ENCODE measurements around the gene CALD1. TPM values are rescaled to one million over a fixed set of nuclear protein-coding genes. Genes with fewer than 3 reads are reported as not detected.

The CALD1 gene
- total and polyA plus RNA-seq, 8 donors = 137 to 248 (median 224) TPM

GRCh38 chr7:134935701-134936100, 156.3 kb downstream of the CALD1 start:
- no peak overlapping the region for H3K27ac ChIP-seq
- intact Hi-C loops (cut with DNase I) = loop anchor here in 1 of 2 donors (10.0 kb wide), 1 partner anchor 151 kb away; no protein-coding TSS in a partner anchor
- ATAC-seq = peak; percentile 30

DNA sequence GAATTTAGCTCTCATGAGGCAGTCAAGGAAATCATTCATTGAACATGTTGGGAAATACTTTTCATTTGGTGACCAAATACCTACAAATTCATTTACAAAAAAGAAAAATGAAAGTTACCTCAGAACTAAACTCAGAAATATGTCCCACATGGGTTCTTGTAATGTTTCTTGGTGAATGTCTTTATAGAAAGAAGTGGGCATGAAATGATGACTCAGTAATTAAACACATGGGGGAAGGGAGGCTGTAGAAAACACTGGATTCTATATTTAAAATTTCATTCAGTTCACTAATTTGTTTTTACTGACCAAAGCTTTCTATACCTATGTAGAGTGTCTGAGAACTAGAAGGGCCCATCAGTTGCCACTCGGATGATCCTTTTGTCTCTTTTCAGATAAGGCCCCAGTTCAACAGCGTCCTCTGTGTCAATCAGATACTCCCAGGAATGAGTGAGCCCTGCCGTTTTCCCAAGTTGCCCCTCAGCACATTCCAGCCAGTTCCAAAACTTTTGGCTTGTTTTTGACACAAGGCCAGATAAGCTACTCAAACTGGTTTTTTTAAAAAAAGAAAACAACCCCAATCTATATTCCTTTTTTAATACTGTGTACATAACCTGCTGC, 157.6 kb downstream of the CALD1 start:
- TF ChIP-seq, protein P1, sequence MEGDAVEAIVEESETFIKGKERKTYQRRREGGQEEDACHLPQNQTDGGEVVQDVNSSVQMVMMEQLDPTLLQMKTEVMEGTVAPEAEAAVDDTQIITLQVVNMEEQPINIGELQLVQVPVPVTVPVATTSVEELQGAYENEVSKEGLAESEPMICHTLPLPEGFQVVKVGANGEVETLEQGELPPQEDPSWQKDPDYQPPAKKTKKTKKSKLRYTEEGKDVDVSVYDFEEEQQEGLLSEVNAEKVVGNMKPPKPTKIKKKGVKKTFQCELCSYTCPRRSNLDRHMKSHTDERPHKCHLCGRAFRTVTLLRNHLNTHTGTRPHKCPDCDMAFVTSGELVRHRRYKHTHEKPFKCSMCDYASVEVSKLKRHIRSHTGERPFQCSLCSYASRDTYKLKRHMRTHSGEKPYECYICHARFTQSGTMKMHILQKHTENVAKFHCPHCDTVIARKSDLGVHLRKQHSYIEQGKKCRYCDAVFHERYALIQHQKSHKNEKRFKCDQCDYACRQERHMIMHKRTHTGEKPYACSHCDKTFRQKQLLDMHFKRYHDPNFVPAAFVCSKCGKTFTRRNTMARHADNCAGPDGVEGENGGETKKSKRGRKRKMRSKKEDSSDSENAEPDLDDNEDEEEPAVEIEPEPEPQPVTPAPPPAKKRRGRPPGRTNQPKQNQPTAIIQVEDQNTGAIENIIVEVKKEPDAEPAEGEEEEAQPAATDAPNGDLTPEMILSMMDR (IDR thresholded peaks at IDR 0.05) = no peak
- peaks cover 0 to 3% of the 10 kb centered on the region in 2 donors for H3K36me3 ChIP-seq
- no peaks in the 10 kb centered on the region for H3K27me3 ChIP-seq
- no peak overlapping the region for H3K4me3 ChIP-seq
- no peak for DNase-seq
- no peaks in the 10 kb centered on the region for H3K9me3 ChIP-seq
- intact Hi-C loops (cut with DNase I) = loop anchor here in 1 of 2 donors (10.0 kb wide), 1 partner anchor 152 kb away; no protein-coding TSS in a partner anchor
- no peak overlapping the region for H3K27ac ChIP-seq
- no peak for ATAC-seq
- H3K4me1 ChIP-seq = peaks cover 0 to 4% of the 10 kb centered on the region in 2 donors

More at GRCh38 chr7:134935701-134936100, 156.3 kb downstream of the CALD1 start:
- Histone ChIP-seq H3K4me3 (no peak overlapping the region), H3K27me3 (no peaks in the 10 kb centered on the region), H3K4me1 (no peaks in the 10 kb centered on the region), H3K9me3 (no peaks in the 10 kb centered on the region), H3K36me3 (peaks cover 0 to 3% of the 10 kb centered on the region in 2 donors)
- TF ChIP-seq, protein P1 (IDR thresholded peaks at IDR 0.05) = no peak
- no peak for DNase-seq

GRCh38 chr7:134938141-134938540, 158.7 kb downstream of the CALD1 start:
- Histone ChIP-seq H3K27me3 (no peaks in the 10 kb centered on the region), H3K9me3 (no peaks in the 10 kb centered on the region), H3K36me3 (peaks cover 0 to 3% of the 10 kb centered on the region in 2 donors), H3K4me3 (no peak overlapping the region), H3K27ac (no peak overlapping the region), H3K4me1 (peaks cover 0 to 5% of the 10 kb centered on the region in 2 donors)
- ATAC-seq (no peak), DNase-seq (no peak)
- intact Hi-C loops (cut with DNase I) = loop anchor here in 1 of 2 donors (10.0 kb wide), 1 partner anchor 153 kb away; no protein-coding TSS in a partner anchor
- TF ChIP-seq, protein P1 (IDR thresholded peaks at IDR 0.05) = no peak

- H3K9me3 ChIP-seq = no peaks in the 10 kb centered on the region
- ATAC-seq (no peak), DNase-seq (no peak)
- TF ChIP-seq, protein P1 (IDR thresholded peaks at IDR 0.05) = no peak
- intact Hi-C loops (cut with DNase I) = loop anchor here in 1 of 2 donors (10.0 kb wide), 1 partner anchor 154 kb away; no protein-coding TSS in a partner anchor
- H3K4me3 ChIP-seq = no peak overlapping the region
- H3K36me3 ChIP-seq = peaks cover 0 to 3% of the 10 kb centered on the region in 2 donors
- H3K27ac ChIP-seq = no peak overlapping the region
- H3K4me1 ChIP-seq = peaks cover 0 to 5% of the 10 kb centered on the region in 2 donors
- no peaks in the 10 kb centered on the region for H3K27me3 ChIP-seq
Measured at GRCh38 chr7:134939136-134939535, 159.7 kb downstream of the CALD1 start.

DNA sequence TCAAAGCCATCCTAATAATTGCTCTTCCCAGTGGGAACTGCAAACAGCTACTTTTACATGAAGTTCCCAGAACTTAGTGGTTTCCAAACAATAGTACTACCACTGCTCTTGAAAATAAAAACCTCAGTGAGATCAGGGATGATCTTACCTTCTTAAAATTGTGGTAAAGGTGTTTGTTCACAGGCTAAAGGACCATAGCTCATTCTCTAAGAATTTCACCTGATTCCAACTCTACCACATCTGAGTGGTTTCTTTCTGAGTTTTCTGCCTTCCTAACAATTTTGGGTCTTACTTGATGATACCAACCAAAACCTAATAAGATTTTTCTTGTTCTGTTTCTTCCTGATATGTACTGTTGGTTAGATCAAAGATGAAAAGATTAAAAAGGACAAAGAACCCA, 161.3 kb downstream of the CALD1 start:
- Histone ChIP-seq H3K27ac (no peak overlapping the region), H3K27me3 (no peaks in the 10 kb centered on the region), H3K36me3 (no peaks in the 10 kb centered on the region), H3K9me3 (no peaks in the 10 kb centered on the region), H3K4me1 (peaks cover 0 to 5% of the 10 kb centered on the region in 2 donors), H3K4me3 (no peak overlapping the region)
- TF ChIP-seq, protein P1 (IDR thresholded peaks at IDR 0.05) = no peak
- DNase-seq (no peak), ATAC-seq (no peak)
- intact Hi-C loops (cut with DNase I) = no loop called here

Measured in left lung (tissue), 10 donors.